Calu3 (cell line): Measurements from ENCODE around the gene FAT2. TPM values are rescaled to one million over a fixed set of nuclear protein-coding genes. Genes with fewer than 3 reads are reported as not detected.

Experiments
- BruUV-seq: library from RNA; stranded (reverse); fragments of 400-500 nt; replicated peaks from 2 replicates; lab custom pipeline; 2021; lab: Mats Ljungman, UMichigan
- CTCF ChIA-PET: fragments of 300-600 bp; sonication (Branson Sonifier 250); formaldehyde crosslinking; loops from one replicate; lab custom pipeline; 2022; ENCODE audit warnings: antibody characterized with exemption; lab: Charles Lee
- DNase-seq: peaks from one replicate; pipeline ENCODE4 v3.0.0; 2022
- H3K27ac Mint-ChIP-seq: one replicate; pipeline ENCODE4 v1.8.0; 2022; ENCODE audit warnings: mixed read lengths; ENCODE audit not compliant: unreplicated experiment
- H3K27me3 Mint-ChIP-seq: one replicate; pipeline ENCODE4 v1.8.0; 2022; ENCODE audit warnings: mixed read lengths; ENCODE audit not compliant: unreplicated experiment
- H3K36me3 Mint-ChIP-seq: one replicate; pipeline ENCODE4 v1.8.0; 2022; ENCODE audit warnings: mild to moderate bottlenecking, moderate library complexity, mixed read lengths; ENCODE audit not compliant: insufficient read depth, unreplicated experiment
- H3K4me1 Mint-ChIP-seq: one replicate; pipeline ENCODE4 v1.8.0; 2022; ENCODE audit warnings: mild to moderate bottlenecking, low read depth, mixed read lengths; ENCODE audit not compliant: unreplicated experiment
- H3K4me3 Mint-ChIP-seq: one replicate; pipeline ENCODE4 v1.8.0; 2022; ENCODE audit warnings: mild to moderate bottlenecking, low read depth, moderate library complexity, mixed read lengths; ENCODE audit not compliant: unreplicated experiment
- H3K9me3 Mint-ChIP-seq: one replicate; pipeline ENCODE4 v1.8.0; 2022; ENCODE audit warnings: low read depth, mixed read lengths; ENCODE audit not compliant: unreplicated experiment
- CTCF ChIP-seq: fragments of 200-600 bp; IDR thresholded peaks from one replicate; pipeline ENCODE4 v1.8.0; 2022; ENCODE audit warnings: antibody characterized with exemption; ENCODE audit not compliant: unreplicated experiment
- intact Hi-C: fragments of 100-400 bp; cut with micrococcal nuclease; formaldehyde crosslinking; loops from one replicate; pipeline ENCODE4 v1.10.0; 2022; ENCODE audit not compliant: unreplicated experiment
- total RNA-seq: library from RNA; stranded (reverse); gene quantifications from 2 replicates; pipeline ENCODE4 v1.2.3, GENCODE V29; 2022

The FAT2 gene
- total RNA-seq, 1 experiment from 2014 or later: not detected

GRCh38 chr5:151622367-151623088 is 31.4 kb upstream of the FAT2 start:
- peaks cover 86% of the 10 kb centered on the region for H3K27me3 Mint-ChIP-seq
- no peak overlapping the region for H3K4me3 Mint-ChIP-seq
- no peak overlapping the region for H3K27ac Mint-ChIP-seq
- no peak for TF ChIP-seq CTCF
- no peaks in the 10 kb centered on the region for H3K36me3 Mint-ChIP-seq
- peaks cover 5% of the 10 kb centered on the region for H3K4me1 Mint-ChIP-seq
- CTCF ChIA-PET: no interaction called here
- no peak for DNase-seq
- intact Hi-C loops: no loop called here
- no peaks in the 10 kb centered on the region for H3K9me3 Mint-ChIP-seq
- no TSS peak for BruUV-seq

GRCh38 chr5:151620461-151620840 is 29.3 kb upstream of the FAT2 start:
- H3K4me3 Mint-ChIP-seq: no peak overlapping the region
- CTCF ChIA-PET: interaction anchor here (0.6 kb wide), 1 partner anchor 78 kb away, joined by 3 read pairs; no protein-coding TSS in a partner anchor
- H3K4me1 Mint-ChIP-seq: peaks cover 20% of the 10 kb centered on the region
- H3K36me3 Mint-ChIP-seq: no peaks in the 10 kb centered on the region
- BruUV-seq: no TSS peak
- intact Hi-C loops: no loop called here
- TF ChIP-seq CTCF: no peak
- no peaks in the 10 kb centered on the region for H3K9me3 Mint-ChIP-seq
- H3K27ac Mint-ChIP-seq: no peak overlapping the region
- peaks cover 88% of the 10 kb centered on the region for H3K27me3 Mint-ChIP-seq
- DNase-seq: no peak

- CTCF ChIA-PET: interaction anchor here (0.6 kb wide), 1 partner anchor 78 kb away, joined by 3 read pairs; no protein-coding TSS in a partner anchor
- H3K27me3 Mint-ChIP-seq: peaks cover 88% of the 10 kb centered on the region
- no peak for TF ChIP-seq CTCF
- BruUV-seq: no TSS peak
- no peaks in the 10 kb centered on the region for H3K36me3 Mint-ChIP-seq
- no peaks in the 10 kb centered on the region for H3K9me3 Mint-ChIP-seq
- peaks cover 26% of the 10 kb centered on the region for H3K4me1 Mint-ChIP-seq
- intact Hi-C loops: no loop called here
- DNase-seq: no peak
- H3K27ac Mint-ChIP-seq: no peak overlapping the region
- no peak overlapping the region for H3K4me3 Mint-ChIP-seq
These were observed 28.8 kb upstream of the FAT2 start for GRCh38 chr5:151619812-151620460.

GRCh38 chr5:151618907-151619306 is 27.8 kb upstream of the FAT2 start:
- H3K4me3 Mint-ChIP-seq: no peak overlapping the region
- no peaks in the 10 kb centered on the region for H3K9me3 Mint-ChIP-seq
- intact Hi-C loops: no loop called here
- peaks cover 85% of the 10 kb centered on the region for H3K27me3 Mint-ChIP-seq
- BruUV-seq: no TSS peak
- H3K4me1 Mint-ChIP-seq: peaks cover 30% of the 10 kb centered on the region
- H3K27ac Mint-ChIP-seq: no peak overlapping the region
- CTCF ChIA-PET: interaction anchor here (1.7 kb wide), 1 partner anchor 33 kb away, joined by 9 read pairs; no protein-coding TSS in a partner anchor
- H3K36me3 Mint-ChIP-seq: no peaks in the 10 kb centered on the region
- TF ChIP-seq CTCF: no peak
- DNase-seq: no peak
